Hippocampal formation (tissue), 2 donors: ENCODE results near the gene ZBTB46.

Source experiments
- DNase-seq, 2 donors: peaks; one replicate each; lab custom pipeline; 2025; lab: John Stamatoyannopoulos, UW

The ZBTB46 gene

DNA sequence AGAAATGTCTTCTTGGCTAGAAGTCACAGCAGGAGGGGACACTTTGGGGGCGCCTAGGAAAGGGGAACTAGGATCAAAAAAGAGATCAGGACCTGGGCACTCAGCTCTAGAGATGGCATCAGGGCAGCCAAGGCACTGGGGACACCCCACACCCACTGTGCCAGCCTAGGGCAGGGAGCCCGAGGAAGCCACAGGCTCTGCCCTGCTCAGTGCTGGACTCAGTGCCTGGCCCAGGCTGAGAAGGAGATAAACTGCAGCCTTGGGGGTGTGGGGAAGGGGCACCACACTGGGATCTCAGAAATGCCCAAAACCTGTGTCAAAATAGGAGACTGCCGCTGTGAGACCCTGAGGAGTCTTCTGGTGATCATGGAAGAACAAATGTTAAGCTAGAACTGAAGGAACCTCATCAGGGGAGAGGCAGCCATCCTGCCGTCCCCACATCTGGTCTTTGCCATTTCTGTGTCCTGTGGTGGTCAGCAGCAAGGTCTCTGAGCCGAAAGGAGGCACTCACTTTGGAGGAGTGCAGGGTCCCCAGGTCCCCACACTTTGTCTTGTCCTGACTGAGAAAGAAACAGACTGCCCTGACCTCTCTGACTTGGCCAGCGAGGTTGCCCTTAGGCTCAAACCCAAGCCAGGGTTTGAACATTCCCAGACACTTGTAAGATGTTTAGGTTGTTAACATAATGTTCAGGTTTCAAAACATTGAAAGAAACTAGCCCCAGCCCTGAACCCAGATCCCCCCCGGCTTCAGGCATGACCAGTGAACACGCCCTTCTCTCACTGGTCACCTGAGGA lies 125.6 kb downstream of the ZBTB46 start:
- DNase-seq = no peak

DNA sequence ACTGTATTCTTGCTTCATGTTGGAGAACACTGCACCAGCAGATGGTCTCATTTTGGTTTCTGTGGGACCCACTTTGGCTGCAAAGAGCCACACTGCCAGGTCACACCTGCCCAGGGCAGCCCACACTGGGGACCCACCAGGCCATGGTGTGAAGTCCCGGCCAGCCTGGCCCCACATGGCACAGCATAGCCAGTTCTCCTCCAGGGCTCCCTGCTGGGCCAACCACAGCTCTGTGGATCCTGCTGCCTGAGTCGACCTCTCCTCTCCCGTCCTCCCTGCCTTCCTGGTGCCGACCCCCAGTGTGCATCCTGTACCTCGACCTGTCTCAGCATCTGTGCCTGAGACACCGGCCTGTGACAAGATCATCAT lies 126.3 kb downstream of the ZBTB46 start:
- DNase-seq = no peak

GRCh38 chr20:63703976-63704748 lies 126.9 kb downstream of the ZBTB46 start:
- DNase-seq = no peak

DNA sequence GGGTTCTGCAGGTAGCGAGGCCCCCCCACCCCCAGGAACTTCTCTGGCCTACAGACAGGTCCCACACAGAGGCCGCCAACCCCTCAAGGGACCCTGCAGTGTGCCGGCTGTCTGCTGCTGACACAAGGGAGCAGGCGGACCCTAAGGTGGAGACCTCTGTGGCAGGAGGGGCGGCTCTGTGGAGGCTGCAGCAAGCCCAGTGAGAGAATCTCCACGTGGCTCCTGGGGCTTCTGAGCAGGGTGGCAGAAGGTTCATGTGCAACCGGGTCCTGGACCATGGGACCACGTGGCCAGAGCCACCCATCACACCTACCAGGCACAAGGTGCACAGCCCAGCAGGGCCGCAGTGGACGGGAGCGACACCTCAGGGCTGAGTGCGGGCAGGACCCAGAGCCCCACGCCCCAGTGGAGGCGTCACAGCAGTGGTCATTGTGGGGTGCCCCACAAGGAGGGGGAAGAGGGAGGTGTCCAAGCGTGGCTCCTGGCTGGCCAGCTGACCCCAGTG lies 127.5 kb downstream of the ZBTB46 start:
- DNase-seq = no peak

DNA sequence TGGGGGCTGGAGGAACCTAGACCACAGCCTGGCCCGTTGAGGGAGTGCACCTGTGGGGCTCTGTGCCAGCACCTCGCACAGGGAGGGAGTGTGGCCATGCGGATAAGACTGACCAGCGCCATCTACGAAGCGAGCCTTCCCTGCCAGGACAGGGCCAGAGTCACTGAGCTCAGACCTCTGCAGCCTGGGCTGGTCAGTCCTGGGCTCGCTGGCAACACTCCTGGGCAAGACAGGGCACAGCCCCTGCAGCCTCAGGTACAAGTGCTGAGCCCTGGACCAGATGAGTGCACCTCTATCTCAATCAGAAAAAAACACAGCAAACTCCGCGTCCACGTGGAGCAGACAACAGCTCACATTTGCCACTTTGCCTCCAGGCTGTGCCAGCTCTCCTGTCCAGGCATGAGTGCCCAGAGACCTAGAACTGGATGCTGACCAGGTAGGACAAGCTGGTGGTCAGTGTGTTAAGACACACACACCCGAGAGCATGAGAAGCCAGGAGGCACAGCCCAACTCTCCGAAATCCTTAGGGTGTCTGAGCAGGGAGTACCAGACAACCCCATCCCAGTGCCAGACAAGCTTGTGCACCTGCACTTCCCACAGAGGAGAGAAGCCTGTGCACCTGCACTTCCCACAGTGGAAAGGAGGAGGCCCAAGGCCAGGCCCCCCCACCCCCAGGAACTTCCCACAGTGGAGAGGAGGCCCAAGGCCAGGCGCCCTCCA lies 128.2 kb downstream of the ZBTB46 start:
- DNase-seq = no peak

GRCh38 chr20:63702036-63702665 lies 128.9 kb downstream of the ZBTB46 start:
- no peak for DNase-seq

DNA sequence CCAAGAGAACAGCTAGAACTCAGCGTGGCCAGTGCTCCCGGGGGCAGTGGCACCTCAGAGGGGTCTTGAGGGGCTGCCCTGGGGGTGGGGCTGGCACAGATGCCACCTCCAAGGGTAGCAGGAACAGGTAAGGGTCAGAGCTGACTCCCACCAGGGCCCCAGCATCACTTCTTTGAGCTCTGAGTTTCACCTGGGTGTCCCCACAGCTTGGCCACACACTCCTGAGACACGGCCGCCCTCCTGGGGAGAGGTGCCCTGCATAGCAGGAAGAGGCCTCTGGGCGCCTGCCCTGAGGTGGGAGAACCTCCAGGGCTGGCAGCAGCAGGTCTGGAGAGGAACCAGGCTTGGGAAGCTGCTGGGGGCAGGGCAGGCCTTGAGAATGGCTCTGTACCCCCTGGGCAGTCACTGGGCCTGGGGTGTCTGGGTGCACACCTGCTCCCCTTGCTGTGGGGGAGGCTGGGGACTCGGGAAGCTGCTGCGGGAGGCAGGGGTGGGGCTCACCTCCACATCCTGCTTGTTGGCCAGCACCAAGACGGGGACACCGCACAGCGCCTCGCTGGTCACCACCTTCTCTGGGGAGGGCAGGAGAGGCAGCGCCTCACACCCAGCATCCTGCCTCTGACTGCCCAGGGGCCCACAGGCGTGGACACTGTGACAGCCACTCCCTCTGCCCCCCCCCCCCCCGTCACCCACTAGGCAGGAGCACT lies 129.6 kb downstream of the ZBTB46 start:
- no peak for DNase-seq

GRCh38 chr20:63701051-63701328 lies 130.1 kb downstream of the ZBTB46 start:
- no peak for DNase-seq

DNA sequence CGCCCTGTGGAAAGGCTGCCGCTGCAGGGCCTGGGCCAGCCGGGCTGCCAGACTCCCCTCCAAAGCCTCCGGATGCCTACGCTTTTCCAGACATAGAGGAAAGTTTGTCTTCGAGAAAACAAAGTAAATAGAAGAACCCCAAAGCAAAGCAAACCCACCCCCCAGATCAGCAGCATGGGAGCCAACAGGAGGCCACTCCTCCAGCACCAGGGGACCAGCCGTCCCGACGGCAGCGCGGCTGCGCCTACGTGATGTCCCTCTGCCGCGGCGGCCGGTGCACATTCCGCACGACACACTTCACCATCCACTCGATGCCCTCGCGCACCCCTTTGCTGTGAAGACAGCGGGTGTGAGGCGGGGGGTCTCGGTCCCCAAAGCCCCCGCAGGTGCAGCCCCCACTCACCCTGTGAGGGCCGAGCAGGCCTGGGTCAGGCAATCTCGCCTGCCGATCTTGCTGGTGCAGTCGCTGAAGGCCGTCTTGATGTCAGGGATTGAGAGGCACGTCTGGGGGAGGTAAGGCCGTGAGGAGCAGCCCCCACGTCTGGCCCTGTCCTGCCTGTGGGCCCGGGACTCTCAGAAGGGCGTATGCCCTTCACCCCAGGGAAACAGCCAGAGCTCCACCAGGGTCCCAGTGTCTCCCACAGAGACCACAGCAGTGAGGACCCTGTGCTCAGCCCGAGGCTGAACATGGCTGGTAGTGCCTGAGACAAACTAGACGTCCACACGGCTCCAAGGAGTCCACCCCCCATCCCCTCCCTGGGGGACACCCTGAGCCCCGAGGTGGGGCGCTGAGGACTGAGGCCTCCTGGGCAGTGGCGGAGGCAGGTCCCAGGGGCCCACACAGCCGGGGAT lies 130.6 kb downstream of the ZBTB46 start:
- DNase-seq = no peak

GRCh38 chr20:63699466-63700198 lies 131.4 kb downstream of the ZBTB46 start:
- DNase-seq = no peak

DNA sequence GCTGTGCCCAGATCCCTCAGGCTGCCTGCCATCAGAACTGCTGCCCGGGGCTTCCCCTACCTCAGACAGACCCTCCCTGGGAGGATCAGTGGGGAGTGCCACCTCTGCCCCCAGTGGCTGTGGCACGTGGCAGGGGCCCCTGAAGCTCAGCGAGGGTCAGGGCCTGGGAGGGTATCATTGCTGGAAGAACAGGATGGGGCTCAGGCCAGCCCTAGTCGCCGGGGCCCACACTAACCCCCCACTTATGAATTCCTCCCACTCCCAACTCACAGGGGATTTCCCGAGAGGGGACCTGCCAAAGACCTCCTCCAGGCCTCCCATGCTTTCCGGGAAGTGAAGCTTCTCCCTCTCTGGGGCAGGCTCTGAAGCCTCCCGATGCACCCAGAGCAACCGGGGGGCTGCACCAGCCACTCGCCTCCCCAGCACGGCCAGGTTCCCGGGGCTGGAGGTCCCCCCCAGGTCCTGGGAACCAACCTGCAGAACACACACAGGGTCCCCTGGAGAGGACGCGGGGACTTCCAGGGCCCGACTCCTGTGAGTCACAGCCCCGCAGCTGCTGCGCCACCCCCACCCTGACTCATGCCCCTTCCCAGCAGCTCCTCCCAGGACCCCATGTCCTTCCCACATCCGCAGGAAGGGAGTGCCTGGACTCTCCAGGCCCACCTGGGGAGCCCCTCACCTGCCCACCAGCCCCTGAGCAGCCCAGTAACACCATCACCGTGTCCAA lies 132.2 kb downstream of the ZBTB46 start:
- no peak for DNase-seq

DNA sequence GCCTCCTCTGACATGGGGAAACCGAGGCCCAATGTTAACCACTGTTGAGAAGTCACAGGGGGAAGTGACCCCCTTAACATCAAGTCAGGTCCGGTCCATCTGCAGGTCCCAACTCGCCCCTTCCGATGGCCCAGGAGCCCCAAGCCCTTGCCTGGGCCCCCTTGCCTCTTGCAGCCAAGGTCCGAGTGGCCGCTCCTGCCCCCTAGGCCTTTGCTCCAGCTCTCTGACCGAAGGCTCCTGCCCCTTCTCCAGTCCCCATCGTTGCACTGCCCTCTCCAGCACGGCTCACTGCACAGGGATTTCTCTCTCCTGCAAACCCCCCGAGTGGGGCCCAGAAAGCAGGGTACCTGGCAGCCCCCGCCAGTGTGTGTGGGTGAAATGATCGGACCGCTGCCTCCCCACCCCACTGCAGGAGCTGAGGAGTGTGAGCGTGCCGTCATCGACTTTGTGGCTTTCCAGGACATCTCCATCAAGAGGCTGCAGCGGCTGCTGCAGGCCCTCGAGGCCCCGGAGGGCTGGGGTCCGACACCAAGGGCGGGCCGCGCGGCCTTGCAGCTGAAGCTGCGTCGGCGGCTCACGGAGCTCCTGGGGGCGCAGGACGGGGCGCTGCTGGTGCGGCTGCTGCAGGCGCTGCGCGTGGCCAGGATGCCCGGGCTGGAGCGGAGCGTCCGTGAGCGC lies 133.1 kb downstream of the ZBTB46 start:
- no peak for DNase-seq

DNA sequence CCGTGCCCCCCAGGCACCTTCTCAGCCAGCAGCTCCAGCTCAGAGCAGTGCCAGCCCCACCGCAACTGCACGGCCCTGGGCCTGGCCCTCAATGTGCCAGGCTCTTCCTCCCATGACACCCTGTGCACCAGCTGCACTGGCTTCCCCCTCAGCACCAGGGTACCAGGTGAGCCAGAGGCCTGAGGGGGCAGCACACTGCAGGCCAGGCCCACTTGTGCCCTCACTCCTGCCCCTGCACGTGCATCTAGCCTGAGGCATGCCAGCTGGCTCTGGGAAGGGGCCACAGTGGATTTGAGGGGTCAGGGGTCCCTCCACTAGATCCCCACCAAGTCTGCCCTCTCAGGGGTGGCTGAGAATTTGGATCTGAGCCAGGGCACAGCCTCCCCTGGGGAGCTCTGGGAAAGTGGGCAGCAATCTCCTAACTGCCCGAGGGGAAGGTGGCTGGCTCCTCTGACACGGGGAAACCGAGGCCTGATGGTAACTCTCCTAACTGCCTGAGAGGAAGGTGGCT lies 133.7 kb downstream of the ZBTB46 start:
- no peak for DNase-seq

DNA sequence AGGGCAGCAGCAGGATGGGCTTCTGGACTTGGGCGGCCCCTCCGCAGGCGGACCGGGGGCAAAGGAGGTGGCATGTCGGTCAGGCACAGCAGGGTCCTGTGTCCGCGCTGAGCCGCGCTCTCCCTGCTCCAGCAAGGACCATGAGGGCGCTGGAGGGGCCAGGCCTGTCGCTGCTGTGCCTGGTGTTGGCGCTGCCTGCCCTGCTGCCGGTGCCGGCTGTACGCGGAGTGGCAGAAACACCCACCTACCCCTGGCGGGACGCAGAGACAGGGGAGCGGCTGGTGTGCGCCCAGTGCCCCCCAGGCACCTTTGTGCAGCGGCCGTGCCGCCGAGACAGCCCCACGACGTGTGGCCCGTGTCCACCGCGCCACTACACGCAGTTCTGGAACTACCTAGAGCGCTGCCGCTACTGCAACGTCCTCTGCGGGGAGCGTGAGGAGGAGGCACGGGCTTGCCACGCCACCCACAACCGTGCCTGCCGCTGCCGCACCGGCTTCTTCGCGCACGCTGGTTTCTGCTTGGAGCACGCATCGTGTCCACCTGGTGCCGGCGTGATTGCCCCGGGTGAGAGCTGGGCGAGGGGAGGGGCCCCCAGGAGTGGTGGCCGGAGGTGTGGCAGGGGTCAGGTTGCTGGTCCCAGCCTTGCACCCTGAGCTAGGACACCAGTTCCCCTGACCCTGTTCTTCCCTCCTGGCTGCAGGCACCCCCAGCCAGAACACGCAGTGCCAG lies 134.3 kb downstream of the ZBTB46 start, which contains the start of gene TNFRSF6B:
TNFRSF6B (plus strand) TSS at position 25 of the 729 bp plus-strand sequence; CDS start at position 141, 116 bp downstream.
- DNase-seq = no peak

DNA sequence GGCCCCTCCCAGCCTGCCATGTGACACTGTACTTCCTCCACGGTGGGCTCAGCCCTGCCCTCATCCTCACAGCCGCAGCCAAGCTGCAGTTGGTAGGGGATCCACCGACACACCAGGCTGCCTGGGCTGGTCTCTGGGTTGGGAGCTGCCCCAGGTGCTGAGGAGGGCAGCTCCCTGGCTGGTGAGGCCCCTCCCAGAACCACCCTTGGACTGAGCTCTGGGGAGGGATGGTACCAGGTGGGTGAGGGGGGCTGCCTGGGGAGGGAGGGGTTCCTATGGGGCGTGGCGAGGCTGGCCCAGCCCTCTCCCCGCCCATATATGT lies 134.8 kb downstream of the ZBTB46 start:
- DNase-seq = no peak

DNA sequence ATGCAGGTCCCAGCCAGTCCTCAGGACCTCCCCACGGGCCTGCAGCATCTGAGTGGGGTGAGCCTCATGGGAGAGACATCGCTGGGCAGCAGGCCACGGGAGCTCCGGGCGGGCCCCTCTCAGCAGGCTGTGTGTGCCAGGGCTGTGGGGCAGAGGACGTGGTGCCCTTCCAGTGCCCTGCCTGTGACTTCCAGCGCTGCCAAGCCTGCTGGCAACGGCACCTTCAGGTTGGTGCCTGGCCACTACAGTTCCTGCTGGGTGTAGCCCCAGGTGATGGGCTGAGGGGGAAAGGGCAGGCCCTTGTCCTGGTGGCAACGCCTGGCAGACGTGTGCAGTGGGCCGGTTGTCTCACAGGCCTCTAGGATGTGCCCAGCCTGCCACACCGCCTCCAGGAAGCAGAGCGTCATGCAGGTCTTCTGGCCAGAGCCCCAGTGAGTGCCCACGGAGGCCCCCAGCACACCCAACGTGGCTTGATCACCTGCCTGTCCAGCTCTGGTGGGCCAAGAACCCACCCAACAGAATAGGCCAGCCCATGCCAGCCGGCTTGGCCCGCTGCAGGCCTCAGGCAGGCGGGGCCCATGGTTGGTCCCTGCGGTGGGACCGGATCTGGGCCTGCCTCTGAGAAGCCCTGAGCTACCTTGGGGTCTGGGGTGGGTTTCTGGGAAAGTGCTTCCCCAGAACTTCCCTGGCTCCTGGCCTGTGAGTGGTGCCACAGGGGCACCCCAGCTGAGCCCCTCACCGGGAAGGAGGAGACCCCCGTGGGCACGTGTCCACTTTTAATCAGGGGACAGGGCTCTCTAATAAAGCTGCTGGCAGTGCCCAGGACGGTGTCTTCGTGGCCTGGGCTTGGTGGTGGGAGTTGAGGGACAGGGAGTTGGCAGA lies 135.4 kb downstream of the ZBTB46 start:
- no peak for DNase-seq
